Thoracic aorta (tissue), 2 donors: ENCODE results near the gene GARS1. TPM values are rescaled to one million over a fixed set of nuclear protein-coding genes. Genes with fewer than 3 reads are reported as not detected.
A peak's percentile ranks its signal among the peaks of the same experiment; 100 is the strongest.
"Not testable (repeated sequence)": the region's sequence is repeated elsewhere in the genome, so short reads cannot be mapped to it uniquely, and the experiment has no call there.

Source experiments
- ATAC-seq: fragments of 150-250 bp; one replicate; pipeline ENCODE4 v1.8.0; 2017; ENCODE audit warnings: low read depth; ENCODE audit not compliant: insufficient number of reproducible peaks, low FRiP score
- DNase-seq: peaks from one replicate; pipeline ENCODE4 v3.0.0-alpha.2; 2020; ENCODE audit warnings: low spot score
- H3K27ac ChIP-seq, 2 donors: fragments of 200-600 bp; sonication (generic); 1 replicate in 1 of 2; 2 replicates in 1 of 2; pipeline ENCODE4 v1.5.1; 2016; ENCODE audit warnings: mild to moderate bottlenecking in 2 of 2, moderate library complexity in 2 of 2
- H3K27me3 ChIP-seq: fragments of 200-600 bp; sonication (generic); replicated peaks from 2 replicates; pipeline ENCODE4 v1.6.0; 2016; ENCODE audit warnings: mild to moderate bottlenecking; ENCODE audit not compliant: insufficient read depth
- H3K36me3 ChIP-seq: fragments of 200-600 bp; sonication (generic); one replicate; pipeline ENCODE4 v1.5.1; 2016
- H3K4me1 ChIP-seq, 2 donors: fragments of 200-600 bp; sonication (generic); 1 replicate in 1 of 2; 2 replicates in 1 of 2; pipeline versions ENCODE4 v1.5.1 to v1.6.0; 2016; ENCODE audit warnings: low read depth in 2 of 2, mild to moderate bottlenecking in 1 of 2; ENCODE audit not compliant: control insufficient read depth in 1 of 2
- H3K4me3 ChIP-seq: fragments of 200-600 bp; sonication (generic); 2 replicates; pipeline ENCODE4 v1.5.1; 2016; ENCODE audit warnings: mild to moderate bottlenecking
- H3K9me3 ChIP-seq: fragments of 200-600 bp; sonication (generic); 2 replicates; pipeline ENCODE4 v1.5.1; 2016
- CTCF ChIP-seq: fragments of 200-600 bp; sonication (generic); IDR thresholded peaks from one replicate; pipeline ENCODE4 v1.5.1; 2019; ENCODE audit warnings: antibody characterized with exemption
- total RNA-seq, 2 donors: library from RNA; depleted of rRNA; stranded (reverse); fragments of >200 nt; gene quantifications; one replicate each; pipeline versions ENCODE4 v1.1.0 to v1.2.3, GENCODE V29; 2016

GARS1 gene
- total RNA-seq, 2 donors from 2014 or later: 76.5 to 81.6 TPM

GRCh38 chr7:30585675-30586074, 9.0 kb upstream of the GARS1 start:
- ATAC-seq (no peak), DNase-seq (no peak)
- Histone ChIP-seq H3K27me3 (no peaks in the 10 kb centered on the region), H3K4me3 (no peak overlapping the region), H3K27ac (no peak overlapping the region), H3K4me1 (no peaks in the 10 kb centered on the region), H3K9me3 (no peaks in the 10 kb centered on the region), H3K36me3 (peaks cover 19% of the 10 kb centered on the region)
- TF ChIP-seq CTCF: no peak

- not testable (repeated sequence) for DNase-seq, H3K9me3 ChIP-seq
Observed at GRCh38 chr7:30587547-30587946, 7.1 kb upstream of the GARS1 start.

GRCh38 chr7:30589111-30589510, 5.6 kb upstream of the GARS1 start:
- TF ChIP-seq CTCF: no peak
- no peaks in the 10 kb centered on the region for H3K27me3 ChIP-seq

More at GRCh38 chr7:30587547-30587946, 7.1 kb upstream of the GARS1 start:
- not testable (repeated sequence) for ATAC-seq, H3K27me3 ChIP-seq, H3K27ac ChIP-seq, H3K4me3 ChIP-seq, H3K4me1 ChIP-seq
- peaks cover 16% of the 10 kb centered on the region for H3K36me3 ChIP-seq

GRCh38 chr7:30594048-30594539, 584 bp upstream of the GARS1 start:
- Histone ChIP-seq H3K36me3 (no peaks in the 10 kb centered on the region), H3K4me3 (peak overlapping the region; percentile 97), H3K27me3 (no peaks in the 10 kb centered on the region), H3K9me3 (no peaks in the 10 kb centered on the region), H3K4me1 (peaks cover 8 to 31% of the 10 kb centered on the region in 2 donors), H3K27ac (peak overlapping the region; percentile 93 to 95)
- DNase-seq: no peak
- peak; percentile 5 for ATAC-seq
- no peak for TF ChIP-seq CTCF

More at GRCh38 chr7:30589111-30589510, 5.6 kb upstream of the GARS1 start:
- Histone ChIP-seq H3K9me3 (no peaks in the 10 kb centered on the region), H3K27ac (no peak overlapping the region), H3K4me1 (peaks cover 0 to 13% of the 10 kb centered on the region in 2 donors), H3K36me3 (peaks cover 10% of the 10 kb centered on the region), H3K4me3 (no peak overlapping the region)
- DNase-seq: no peak
- ATAC-seq: no peak

- ATAC-seq: no peak
- H3K4me1 ChIP-seq: peaks cover 8 to 31% of the 10 kb centered on the region in 2 donors
- peak overlapping the region; percentile 93 to 95 for H3K27ac ChIP-seq
- TF ChIP-seq CTCF: no peak
- H3K9me3 ChIP-seq: no peaks in the 10 kb centered on the region
- peaks cover 4% of the 10 kb centered on the region for H3K36me3 ChIP-seq
- H3K4me3 ChIP-seq: peak overlapping the region; percentile 97
- no peaks in the 10 kb centered on the region for H3K27me3 ChIP-seq
- DNase-seq: no peak
Observed at GRCh38 chr7:30595436-30596013, 847 bp downstream of the GARS1 start.
